GM21515 (cell line): ENCODE measurements around the gene GAL3ST3.

Experiments
- ATAC-seq: cut with Tn5 transposase; IDR thresholded peaks from one replicate; pipeline ENCODE4 v1.9.1; 2021; ENCODE audit not compliant: unreplicated experiment

GAL3ST3 gene

GRCh38 chr11:66069715-66070603, 21.0 kb upstream of the GAL3ST3 start, which contains the start of gene PACS1:
Gene PACS1 (plus strand): TSS chr11:66070272. CDS start chr11:66070487, 215 bp downstream.
- ATAC-seq = peak; percentile 41

GRCh38 chr11:66068923-66069714, 20.2 kb upstream of the GAL3ST3 start:
- ATAC-seq = peak; percentile 18

- ATAC-seq = no peak
These were observed 19.3 kb upstream of the GAL3ST3 start for GRCh38 chr11:66068154-66068821.

GRCh38 chr11:66067640-66068039, 18.7 kb upstream of the GAL3ST3 start:
- no peak for ATAC-seq

GRCh38 chr11:66066751-66067150, 17.8 kb upstream of the GAL3ST3 start:
- ATAC-seq = no peak

- ATAC-seq = no peak
These were observed 15.6 kb upstream of the GAL3ST3 start for GRCh38 chr11:66064571-66064970.

- no peak for ATAC-seq
These were observed 14.9 kb upstream of the GAL3ST3 start for GRCh38 chr11:66063900-66064299.

GRCh38 chr11:66062408-66062807, 13.4 kb upstream of the GAL3ST3 start:
- no peak for ATAC-seq

GRCh38 chr11:66061268-66061667, 12.3 kb upstream of the GAL3ST3 start:
- ATAC-seq = no peak

- ATAC-seq = no peak
These were observed 11.2 kb upstream of the GAL3ST3 start for GRCh38 chr11:66059966-66060680.

GRCh38 chr11:66056501-66056900, 7.5 kb upstream of the GAL3ST3 start:
- ATAC-seq = no peak

- no peak for ATAC-seq
These were observed 6.1 kb upstream of the GAL3ST3 start for GRCh38 chr11:66055021-66055420.

- no peak for ATAC-seq
These were observed 3.7 kb upstream of the GAL3ST3 start for GRCh38 chr11:66052664-66052982.

- ATAC-seq = peak; percentile 92
These were observed 3.1 kb upstream of the GAL3ST3 start, which contains the start of gene SF3B2 for GRCh38 chr11:66051766-66052663. Gene SF3B2 (plus strand): TSS chr11:66052364. CDS start chr11:66052385, 21 bp downstream.

GRCh38 chr11:66051371-66051765, 2.4 kb upstream of the GAL3ST3 start:
- no peak for ATAC-seq

- no peak for ATAC-seq
These were observed 1.7 kb upstream of the GAL3ST3 start for GRCh38 chr11:66050581-66051231.

- ATAC-seq = no peak
These were observed 1.2 kb downstream of the GAL3ST3 start for GRCh38 chr11:66047541-66048365.

- no peak for ATAC-seq
These were observed 2.1 kb downstream of the GAL3ST3 start for GRCh38 chr11:66046901-66047300.
